Cerebellar cortex (tissue), 1 donor: Measurements from ENCODE around the gene EMC10.
A peak's percentile ranks its signal among the peaks of the same experiment; 100 is the strongest.

Experiments
- DNase-seq: peaks from one replicate; pipeline ENCODE4 v3.0.0-alpha.2; 2015; ENCODE audit warnings: low spot score

The EMC10 gene

DNA sequence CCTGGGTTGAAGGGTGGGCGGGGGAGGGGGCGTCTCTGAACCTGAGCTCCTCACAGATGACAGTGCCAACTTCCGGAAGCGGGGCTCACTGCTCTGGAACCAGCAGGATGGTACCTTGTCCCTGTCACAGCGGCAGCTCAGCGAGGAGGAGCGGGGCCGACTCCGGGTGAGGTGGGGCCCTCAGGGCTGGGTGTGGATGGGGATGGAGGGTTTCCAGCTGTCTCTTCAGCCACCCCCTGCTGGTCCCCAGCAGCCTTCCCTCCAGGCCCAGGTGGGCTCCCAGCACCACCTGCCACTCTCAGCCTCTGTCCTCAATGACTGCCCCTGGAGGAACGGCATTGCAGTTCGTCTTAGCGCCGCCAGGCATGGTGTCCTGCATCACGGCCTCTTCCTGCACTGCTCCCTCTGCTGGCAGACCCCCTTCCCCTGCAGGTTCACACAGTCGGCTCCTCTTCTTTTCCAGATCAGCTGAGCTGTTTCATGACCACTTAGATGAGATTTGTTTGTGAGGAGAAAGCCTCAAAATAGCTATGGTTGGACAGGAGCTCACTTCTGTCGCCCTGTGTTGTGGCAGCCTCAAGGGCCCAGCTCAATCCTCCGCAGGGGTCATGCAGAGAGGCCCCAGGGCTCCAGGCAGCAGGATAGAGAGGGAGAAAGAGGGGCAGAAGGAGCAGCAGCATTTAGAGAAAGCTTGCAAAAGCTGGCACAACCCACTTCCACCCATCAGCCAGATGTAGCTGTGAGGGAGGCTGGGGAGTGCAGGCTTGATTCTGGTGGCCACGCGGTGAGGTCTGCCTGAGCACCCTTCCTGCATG lies 2.8 kb downstream of the EMC10 start:
- no peak for DNase-seq

DNA sequence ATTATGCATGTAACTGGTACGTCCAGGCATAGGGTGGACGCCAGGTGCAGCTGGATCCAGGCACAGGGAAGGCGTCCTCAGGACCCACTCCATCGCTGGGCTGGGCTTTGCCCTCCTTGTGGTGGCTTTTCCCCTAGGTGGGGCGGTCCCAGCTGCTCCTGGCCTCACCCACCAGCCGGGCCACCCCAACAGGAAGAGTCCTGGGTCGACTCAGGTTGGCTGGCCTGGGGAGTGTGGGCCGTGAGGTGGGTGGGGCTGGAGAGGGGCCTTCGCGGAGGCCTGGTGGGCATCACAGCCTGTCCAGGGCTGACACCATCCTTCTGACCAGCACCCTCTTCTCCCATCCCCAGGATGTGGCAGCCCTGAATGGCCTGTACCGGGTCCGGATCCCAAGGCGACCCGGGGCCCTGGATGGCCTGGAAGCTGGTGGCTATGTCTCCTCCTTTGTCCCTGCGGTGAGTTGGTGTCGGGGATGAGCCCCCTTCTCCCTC lies 3.5 kb downstream of the EMC10 start:
- DNase-seq, result no peak

DNA sequence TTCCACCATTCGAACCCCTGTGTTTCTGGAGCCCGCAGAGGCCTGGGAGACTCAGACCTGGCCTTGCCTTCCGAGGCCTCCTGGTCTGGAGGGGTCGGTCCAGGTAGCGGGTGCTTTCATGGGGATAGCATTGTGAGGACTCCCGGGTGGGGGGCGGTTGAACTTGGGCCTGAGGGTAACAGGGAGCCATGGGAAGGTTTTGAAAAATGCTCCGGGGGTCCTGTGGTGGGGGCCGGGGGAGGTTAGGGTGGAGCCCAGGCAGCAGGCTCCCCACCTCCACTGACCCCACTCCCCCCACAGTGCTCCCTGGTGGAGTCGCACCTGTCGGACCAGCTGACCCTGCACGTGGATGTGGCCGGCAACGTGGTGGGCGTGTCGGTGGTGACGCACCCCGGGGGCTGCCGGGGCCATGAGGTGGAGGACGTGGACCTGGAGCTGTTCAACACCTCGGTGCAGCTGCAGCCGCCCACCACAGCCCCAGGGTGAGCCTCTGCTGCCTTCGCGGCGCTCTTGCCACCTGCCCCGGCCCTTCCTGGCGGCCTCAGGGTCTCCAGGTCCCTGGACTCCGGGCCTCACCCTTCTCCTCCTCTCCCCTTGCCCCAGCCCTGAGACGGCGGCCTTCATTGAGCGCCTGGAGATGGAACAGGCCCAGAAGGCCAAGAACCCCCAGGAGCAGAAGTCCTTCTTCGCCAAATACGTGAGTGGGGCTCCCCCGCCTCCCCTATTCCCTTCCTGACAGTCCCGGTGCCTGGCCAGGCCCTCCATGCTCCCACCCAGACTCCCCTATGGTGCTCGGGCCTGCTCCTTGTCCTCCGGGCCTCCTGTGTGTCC lies 4.2 kb downstream of the EMC10 start:
- no peak for DNase-seq

DNA sequence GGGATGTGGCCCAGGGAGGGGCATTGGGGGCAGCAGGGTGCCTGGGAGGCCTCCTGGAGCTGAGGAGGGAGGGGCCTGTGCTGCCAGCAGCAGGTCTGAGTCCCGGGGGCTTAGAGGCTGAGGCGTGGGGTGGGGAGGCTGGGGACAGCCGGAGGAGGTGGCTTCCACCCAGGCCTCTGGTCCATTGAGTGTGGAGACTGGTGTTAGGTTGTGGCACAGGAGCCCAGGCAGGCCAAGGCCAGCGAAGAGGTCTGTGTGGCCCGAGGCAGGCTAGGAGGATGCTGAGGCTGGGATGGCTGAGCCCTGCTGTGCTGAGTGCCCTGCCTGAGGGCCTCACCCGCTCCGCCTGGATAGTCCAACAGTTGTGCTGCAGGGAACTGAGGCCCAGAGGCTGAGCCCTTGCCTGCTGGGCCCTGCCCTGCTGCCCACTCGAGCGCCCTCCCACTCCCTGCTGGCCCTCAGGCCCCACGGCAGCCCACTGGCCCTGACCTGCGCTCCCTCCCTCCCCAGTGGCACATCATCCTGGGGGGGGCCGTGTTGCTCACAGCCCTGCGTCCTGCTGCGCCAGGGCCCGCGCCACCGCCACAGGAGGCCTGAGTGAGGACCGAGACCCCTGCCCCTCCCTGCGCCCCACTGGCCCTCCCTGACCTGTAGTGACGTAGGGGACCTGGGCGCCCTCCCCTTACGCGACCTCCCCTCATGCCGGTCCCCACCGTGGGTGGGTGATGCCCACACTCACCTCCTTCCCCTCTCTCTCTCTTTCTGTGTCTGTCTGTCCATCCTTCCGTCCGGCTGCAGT lies 5.2 kb downstream of the EMC10 start:
- no peak for DNase-seq

DNA sequence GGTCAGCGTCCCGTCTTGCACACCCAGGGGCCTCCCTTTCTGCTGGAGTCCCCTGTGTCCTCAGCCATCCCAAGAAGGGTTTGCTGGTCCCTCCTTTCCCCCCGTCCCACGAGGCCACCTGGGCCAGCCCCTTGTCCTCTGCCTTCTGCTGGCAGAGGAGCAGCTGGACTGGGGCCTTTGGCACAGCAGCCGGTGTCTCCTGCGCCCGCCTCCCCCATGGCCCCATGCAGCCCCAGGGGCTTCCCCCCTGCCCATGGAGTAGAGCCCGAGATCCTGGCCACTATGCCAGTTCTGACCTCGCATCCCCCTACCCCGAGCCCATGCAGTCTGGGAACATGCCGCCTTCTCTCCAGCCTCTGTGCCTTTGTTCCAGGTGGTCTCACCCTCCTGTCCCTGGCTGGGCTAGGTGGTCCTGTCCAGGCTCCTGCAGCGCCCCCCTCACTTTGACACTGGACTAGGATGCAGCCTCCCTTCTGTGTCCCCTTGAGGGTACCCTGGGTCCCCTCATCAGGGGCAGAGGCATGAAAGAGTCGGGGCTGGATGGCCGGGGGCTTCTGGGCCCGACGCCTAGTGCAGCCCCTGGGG lies 6.1 kb downstream of the EMC10 start:
- no peak for DNase-seq

DNA sequence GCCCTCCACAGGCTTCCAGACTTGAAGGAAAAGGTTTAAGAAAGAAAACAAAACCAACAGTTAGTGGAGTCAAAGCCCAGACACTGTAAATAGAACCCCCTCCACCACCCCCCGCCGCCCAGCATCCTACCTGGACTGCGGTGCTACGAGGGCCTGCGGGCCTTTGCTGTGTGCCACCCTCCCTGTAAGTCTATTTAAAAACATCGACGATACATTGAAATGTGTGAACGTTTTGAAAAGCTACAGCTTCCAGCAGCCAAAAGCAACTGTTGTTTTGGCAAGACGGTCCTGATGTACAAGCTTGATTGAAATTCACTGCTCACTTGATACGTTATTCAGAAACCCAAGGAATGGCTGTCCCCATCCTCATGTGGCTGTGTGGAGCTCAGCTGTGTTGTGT lies 6.6 kb downstream of the EMC10 start:
- DNase-seq, result no peak

DNA sequence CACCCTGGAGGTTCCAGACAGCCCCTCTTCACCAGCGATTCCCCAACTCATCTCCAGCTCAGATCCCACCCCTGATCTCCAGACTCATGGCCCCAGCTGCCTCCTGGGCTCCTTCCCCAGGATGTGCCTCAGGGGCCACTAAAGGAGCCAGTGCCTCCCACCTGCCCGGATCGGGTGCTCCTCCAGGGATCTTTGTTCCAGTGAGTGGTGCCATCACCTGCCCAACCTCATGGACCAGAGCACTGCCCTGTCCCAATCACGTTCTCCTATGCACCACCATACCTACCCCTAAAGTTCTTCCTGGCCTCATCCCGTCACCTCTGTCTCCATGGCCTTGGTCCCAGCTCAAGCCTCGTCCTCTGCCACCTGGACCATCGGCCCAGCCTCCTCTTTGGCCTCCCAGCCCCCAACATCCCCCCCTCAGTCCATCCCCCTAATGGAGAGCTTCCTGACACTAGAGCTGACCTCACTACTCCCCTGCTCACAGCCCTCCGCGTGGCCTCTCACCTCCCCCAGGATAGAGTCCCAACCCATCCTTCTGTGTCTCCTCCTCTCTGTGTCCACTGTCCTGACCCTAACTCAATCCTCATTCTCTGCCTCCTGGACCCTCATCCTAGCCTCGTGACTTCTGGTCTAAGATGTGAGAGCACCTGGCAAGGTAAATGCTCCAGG lies 9.1 kb downstream of the EMC10 start:
- no peak for DNase-seq

DNA sequence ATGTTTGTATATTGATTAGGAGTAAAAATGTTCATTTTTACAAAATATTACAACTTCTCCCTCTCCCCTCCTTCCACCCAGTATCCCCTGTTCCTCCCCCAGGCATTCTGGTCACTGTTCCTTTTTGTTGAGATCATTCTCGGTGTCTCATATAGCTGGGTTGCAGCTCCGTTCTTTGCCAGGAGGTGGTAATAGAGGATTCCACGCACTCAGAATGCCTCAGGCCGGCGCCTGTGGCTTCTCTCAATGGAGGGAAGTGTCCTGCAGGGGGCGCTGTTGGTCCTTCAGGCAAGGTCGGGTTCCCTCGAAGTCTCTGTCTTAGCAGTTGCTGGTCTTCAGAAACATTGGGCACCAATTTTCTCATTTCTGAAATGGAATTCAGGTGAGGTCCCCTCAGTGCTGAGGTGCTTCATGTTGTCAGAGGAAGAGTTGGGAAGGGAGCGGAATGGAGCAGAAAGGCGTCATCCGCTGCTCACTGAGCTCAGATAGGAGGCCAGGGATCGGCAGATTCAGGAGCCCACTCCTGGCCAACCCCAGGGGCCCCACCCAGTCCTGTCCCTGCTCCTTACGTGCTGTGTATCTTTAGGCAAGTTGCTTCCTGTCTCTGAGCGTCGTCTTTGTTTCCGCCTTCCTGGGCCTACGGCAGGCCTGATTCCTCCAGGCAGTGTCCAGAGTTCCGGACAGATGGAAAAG lies 10.7 kb downstream of the EMC10 start:
- peak; percentile 67 for DNase-seq

DNA sequence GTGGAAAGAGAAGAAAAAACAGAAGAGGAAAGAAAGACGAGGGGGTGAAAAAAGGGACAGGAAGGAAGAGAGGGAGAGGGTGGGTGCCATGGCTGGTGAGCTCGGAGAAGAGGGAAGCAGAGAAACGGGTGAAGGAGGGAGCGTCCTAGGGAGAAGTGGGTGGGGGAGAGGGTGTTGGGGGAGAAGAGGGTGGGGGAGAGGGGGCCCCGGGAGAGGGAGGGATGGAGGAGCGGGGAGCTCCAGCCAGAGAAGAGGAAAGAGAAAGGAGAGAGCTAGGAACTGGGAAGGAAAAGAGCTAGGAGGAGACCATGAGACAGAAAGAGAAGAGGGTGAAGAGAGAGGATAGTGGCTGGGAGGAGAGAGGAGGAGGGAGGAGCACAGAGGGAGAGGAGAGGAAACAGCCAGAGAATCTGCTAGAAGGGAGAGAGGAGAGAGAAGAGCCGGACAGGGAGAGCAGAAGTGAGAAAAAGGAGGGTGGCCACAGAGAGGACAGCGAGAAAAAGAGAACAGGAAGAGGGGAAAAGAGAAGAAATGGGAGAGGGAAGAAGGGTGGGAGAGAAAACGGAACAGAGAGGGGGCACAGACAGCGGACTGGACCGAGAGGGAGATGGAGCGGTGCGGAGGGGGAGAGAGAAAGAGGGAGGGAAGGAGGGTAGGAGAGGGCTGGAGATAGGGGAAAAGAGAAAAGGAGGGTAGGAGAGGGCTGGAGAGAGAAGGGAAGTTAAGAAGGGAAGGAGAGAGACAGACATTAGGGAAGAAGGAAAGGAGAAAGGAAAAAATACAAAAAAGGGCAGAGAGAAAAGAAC lies 12.3 kb downstream of the EMC10 start:
- DNase-seq, result no peak

DNA sequence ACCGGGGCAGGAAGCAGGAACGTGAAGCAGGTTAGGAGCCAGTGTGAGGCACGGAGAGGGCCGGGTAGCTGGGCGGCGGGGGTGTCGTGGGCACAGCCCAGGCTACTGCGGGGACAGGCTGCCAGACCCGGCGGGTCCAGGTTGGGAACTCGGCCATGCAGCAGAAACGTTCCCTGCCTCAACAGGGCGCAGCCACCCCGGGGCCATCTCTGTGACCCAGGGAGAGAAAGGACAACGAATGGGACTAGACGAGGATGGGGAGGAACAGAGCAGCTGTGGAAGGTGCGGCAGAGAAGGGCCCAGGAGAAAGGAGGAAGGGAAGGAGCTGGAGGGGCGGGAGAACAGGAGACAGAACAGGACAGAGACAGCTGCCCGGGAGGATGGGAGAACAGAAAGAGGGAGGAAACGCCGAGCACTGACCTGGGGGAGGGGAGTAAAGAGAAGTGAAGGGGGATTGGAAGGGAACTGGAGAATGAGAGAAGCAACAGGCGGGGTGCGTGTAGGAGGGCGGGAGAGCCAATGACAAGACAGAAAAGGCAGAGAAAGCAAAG lies 13.2 kb downstream of the EMC10 start:
- no peak for DNase-seq

DNA sequence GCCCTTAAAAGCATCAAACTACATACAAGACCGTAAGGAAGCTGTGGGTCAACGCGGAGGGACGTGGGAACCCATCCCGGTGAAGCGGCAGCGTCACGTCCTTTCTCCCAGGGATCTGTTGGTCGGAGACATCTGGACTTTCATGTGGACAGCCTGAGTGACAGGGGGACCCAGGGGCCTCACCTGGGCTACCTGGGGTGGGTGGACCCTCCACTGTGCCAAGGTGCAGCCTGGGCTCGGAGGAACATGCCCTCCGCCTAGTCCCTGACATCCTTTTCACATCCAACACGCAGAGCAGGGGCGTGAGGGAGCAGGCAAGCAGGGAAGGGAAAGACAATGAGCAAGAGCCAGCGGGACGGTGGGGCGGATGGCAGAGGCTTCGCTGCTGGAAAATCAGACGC lies 14.1 kb downstream of the EMC10 start:
- no peak for DNase-seq

DNA sequence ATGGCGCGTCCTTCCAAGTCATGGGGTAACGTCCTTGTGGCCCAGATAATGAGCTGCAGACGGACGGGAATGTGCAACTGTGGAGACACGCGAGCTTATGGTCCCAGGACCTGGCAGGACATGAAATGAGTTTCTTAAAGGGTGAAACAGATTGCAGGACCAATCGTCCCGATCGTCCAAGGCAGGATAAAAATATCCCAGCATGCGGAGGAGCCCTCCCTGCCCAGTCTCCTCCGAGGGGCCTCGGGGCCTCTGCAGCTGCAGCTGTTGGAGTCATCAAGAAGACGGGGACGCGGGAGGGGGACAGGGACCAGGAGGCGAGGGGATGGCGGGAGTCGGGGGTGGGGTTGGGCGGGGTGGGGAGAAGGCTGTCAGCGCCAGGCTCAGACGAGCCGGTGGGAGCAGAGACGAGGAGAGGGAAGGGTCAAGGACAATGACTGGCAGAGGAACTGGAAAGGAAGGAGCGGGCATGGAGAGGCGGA lies 14.7 kb downstream of the EMC10 start:
- DNase-seq, result no peak

DNA sequence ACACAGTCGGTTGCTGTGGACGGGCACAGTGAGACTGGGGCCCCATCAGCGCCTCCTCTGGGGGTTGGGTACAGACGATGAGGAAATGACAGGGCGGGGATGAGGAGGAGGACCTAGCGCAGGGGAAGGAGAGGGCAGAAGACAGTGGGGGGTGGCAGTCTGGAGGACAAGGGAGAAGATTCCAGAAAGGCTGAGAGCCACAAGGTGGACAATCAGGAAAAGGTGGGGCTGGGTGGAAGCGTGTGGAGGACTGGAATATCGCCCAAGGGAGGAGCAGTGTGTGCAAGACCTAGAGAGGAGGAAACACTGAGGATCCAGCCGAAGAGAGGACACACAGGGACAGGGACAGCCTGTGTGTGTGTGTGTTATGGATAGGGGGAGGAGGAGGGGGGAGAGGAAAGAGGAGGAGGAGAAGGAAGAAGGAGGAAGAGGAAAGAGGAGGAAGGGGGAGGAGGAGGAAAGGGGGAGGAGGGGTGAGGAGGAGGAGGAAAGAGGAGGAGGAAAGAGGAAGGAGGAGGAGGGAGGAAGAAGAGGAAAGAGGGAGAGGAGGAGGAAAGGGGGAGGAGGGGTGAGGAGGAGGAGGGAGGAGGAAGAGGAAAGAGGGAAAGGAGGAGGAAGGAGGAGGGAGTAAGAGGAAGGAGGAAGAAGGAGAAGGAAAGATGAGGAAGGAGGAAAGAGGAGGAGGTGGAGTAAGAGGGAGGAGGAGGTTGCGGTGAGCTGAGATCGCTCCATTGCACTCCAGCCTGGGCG lies 16.2 kb downstream of the EMC10 start:
- no peak for DNase-seq

DNA sequence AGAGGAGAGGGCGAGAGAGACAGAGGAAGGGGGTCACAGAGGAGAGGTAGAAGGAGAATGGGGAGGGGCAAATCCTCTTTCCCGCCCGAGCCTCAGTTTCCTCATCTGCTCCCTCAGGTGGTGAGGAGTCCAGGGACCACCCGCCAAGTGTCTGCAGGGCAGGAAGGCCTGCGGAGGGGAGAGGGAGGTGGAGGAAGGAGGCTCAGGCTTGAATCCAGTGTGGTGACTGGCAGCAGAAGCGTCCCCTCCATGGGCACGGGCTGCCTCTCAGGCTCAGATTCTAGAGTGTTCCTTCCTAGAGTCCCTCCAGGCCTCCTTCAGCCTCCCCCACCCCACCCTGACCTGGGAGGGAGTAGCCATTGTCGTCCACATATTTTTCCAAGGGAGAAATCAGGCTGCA lies 16.9 kb downstream of the EMC10 start:
- no peak for DNase-seq

DNA sequence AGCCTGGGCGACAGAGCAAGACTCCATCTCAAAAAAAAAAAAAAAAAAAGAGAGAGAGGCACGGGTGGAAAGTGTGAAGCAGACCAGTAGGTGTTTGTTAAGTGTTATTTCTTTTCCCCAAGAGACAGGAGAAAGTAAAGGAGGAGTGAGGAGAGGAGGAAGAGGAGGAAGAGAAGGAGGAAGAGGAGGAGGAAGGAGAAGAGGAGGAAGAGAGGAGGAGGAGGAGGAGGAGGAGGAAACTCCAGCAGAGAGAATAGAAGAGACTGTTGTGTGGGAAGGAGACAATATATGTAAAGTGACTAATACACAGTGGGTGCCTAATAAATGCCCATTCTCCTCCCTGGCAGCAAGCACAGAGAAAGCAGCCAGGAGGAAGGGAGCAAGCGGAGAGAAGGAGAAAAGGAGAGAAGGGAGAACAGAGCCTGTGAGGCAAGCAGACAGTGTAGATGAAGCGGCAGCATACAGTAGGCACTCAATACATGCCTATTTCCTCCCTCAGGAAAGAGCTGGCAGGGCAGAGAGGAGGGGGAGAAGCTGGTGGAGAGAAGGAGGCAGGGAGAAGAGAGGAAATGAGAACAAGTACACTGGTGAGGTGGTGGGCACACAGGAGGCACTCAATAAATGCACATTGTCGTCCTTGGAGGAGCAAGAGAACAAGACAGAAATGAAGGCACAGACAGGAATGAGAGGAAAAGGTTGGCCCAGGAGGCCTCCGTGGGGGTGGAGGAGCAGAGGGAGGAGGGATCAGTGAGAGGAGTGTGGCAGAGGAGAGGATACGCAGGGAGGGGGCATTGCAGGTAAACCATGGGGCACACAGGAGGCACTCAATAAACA lies 18.1 kb downstream of the EMC10 start:
- DNase-seq, result no peak

DNA sequence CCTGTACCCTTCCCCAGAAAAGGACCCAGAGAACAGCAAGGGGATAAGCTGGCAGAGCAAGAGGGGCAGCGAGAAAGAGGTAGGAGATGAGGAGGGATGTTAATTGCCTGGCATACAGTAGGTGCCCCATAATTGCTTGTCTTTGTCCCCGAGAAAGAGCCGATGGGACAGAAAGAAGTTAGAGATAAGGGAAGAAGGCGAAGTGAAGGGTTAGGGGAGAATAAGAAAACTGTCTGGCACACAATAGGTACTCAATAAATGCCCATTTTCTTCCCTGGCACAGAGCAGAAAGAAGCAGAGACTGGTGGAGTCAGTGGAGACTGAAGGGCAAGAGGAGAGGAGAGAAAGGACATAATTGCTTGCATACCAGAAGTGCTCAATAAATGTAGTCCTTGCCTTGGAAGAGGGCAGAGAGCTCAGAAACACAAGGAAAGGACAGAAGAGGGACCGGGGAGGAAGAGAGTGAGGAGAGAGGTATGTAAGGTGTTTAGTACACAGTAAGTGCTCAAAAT lies 18.8 kb downstream of the EMC10 start:
- DNase-seq, result no peak

DNA sequence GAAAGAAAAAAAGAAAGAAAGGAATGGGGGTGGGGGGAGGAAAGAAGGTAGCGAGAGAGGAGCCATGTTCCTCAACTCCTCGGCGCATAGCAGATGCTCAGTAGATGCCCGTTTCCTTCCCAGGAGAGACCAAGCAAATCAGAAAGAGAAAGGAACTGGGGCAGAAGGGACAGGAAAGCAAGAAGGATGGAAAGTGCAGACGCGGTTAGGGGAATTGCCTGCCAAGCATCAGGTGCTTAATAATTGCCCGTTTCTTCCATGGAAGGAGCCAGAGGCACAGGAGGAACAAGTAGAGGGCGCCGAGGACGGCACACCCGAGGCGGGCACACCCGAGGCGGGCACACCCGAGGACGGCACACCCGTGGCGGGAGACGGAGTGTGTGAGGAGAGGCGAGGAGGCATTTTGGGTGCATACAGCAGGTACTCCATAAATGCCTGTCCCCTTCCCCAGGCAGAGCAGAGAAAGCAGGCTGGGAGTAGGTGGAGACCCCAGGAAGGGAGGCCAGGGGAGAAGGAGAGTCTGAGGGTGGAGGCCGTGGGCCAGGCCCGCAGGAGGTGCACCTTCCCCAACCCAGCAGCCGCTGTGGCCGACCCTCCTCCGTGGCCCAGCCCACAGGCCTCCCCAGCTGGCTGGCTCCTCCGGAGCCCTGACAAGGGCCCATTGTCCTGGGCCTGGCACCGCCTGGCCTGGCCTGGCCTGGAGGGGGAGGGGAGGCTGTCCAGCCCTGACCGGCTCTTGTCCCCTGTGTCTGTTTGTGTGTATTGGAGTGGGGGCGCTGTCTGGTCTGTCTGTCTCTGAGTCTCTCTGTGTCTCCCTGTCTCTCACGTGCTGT lies 20.1 kb downstream of the EMC10 start:
- peak; percentile 32 for DNase-seq
